ENCODE data around the gene SLC26A8. TPM values are rescaled to one million over a fixed set of nuclear protein-coding genes. Genes with fewer than 3 reads are reported as not detected.
A peak's percentile ranks its signal among the peaks of the same experiment; 100 is the strongest.

SLC26A8 gene
- total RNA-seq, 4 donors from 2014 or later: 0.07 TPM; not detected in 3

DNA sequence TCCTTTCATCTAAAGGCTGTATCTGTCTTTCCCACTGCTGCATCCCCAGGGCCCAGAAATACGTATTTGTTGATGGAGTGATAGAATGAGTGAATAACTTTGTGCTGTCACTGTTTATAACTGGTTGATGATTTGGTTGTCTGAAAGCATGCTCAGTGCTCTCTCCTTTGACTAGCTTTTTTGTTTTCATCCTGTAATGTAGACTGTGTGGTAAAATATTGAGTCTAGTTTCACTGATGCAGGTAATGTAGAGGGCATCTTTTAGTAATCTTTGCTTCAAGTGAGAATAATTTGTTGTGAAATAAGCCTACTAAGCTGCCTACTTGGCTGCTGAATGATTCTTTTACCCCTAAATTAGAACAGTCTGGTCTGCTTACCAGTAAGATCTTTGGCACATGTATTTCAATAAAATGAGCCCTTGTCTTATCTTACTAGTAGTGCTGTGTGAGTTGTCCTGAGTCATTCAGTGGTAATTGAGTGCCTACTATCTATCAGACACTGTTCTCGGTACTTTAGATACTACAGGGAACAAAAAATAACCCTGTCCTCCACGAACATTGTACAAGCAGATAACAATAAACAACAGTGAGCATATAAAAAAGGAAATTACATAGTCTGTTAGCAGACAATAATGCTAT is 43.1 kb upstream of the SLC26A8 start:
- Histone ChIP-seq H3K9me3 (no peaks in the 10 kb centered on the region), H3K4me3 (no peak overlapping the region), H3K4me1 (peaks cover 0 to 7% of the 10 kb centered on the region in 2 donors), H3K27ac (peak overlapping the region; percentile 35 to 55), H3K27me3 (no peaks in the 10 kb centered on the region), H3K36me3 (no peaks in the 10 kb centered on the region)
- no peak for DNase-seq
- intact Hi-C loops (cut with DNase I; ENCODE audit: low total_unique reads): no loop called here
- no peak for TF ChIP-seq POLR2A (IDR thresholded peaks at IDR 0.05)
- TF ChIP-seq, protein P1, sequence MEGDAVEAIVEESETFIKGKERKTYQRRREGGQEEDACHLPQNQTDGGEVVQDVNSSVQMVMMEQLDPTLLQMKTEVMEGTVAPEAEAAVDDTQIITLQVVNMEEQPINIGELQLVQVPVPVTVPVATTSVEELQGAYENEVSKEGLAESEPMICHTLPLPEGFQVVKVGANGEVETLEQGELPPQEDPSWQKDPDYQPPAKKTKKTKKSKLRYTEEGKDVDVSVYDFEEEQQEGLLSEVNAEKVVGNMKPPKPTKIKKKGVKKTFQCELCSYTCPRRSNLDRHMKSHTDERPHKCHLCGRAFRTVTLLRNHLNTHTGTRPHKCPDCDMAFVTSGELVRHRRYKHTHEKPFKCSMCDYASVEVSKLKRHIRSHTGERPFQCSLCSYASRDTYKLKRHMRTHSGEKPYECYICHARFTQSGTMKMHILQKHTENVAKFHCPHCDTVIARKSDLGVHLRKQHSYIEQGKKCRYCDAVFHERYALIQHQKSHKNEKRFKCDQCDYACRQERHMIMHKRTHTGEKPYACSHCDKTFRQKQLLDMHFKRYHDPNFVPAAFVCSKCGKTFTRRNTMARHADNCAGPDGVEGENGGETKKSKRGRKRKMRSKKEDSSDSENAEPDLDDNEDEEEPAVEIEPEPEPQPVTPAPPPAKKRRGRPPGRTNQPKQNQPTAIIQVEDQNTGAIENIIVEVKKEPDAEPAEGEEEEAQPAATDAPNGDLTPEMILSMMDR (IDR thresholded peaks at IDR 0.05): no peak

DNA sequence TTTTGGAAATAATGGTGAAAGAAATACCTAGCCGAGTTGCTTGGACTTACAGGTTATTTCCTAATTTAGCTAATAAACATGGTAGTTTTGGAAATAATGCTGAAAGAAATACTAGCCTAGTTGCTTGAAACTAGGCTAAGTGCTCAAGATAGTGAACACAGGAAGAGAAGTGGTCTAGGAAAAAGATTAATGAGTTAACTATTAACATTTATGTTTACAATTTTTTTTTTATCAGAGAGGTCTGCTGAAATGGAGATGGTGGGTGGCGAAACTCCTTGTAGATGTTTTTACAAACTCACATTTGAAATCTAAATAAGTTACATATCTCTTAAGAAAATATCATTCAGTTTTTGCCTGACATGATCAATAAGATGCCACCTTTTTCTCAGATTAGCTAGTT is 42.4 kb upstream of the SLC26A8 start:
- Histone ChIP-seq H3K4me1 (peaks cover 0 to 7% of the 10 kb centered on the region in 2 donors), H3K9me3 (no peaks in the 10 kb centered on the region), H3K27ac (peak overlapping the region; percentile 35 to 55), H3K4me3 (no peak overlapping the region), H3K27me3 (no peaks in the 10 kb centered on the region), H3K36me3 (no peaks in the 10 kb centered on the region)
- intact Hi-C loops (cut with DNase I; ENCODE audit: low total_unique reads): no loop called here
- TF ChIP-seq POLR2A (IDR thresholded peaks at IDR 0.05): no peak
- TF ChIP-seq, protein P1 (IDR thresholded peaks at IDR 0.05): no peak
- no peak for DNase-seq

DNA sequence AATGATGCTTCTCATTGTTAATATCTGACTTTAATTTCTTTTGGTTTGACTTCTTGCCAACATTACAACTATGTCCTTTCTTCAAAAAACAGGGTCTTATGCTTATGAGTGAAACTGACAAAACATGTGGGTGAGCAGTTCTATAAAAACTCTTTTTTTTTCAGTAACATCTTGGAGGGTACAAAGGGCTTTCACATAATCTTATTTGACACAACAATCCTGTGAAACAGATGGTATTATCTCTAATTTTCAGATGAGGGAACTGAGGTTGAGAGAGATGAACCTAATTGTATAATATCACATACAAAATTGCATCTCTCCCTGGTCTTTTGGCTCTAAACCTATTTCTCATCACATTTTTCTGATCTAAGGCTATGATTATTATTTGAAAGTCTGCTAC is 41.5 kb upstream of the SLC26A8 start:
- Histone ChIP-seq H3K36me3 (no peaks in the 10 kb centered on the region), H3K27ac (peak overlapping the region; percentile 5 to 29), H3K27me3 (no peaks in the 10 kb centered on the region), H3K4me3 (no peak overlapping the region), H3K9me3 (no peaks in the 10 kb centered on the region), H3K4me1 (peaks cover 0 to 7% of the 10 kb centered on the region in 2 donors)
- no peak for DNase-seq
- TF ChIP-seq, protein P1 (IDR thresholded peaks at IDR 0.05): no peak
- no peak for TF ChIP-seq POLR2A (IDR thresholded peaks at IDR 0.05)
- intact Hi-C loops (cut with DNase I; ENCODE audit: low total_unique reads): no loop called here

DNA sequence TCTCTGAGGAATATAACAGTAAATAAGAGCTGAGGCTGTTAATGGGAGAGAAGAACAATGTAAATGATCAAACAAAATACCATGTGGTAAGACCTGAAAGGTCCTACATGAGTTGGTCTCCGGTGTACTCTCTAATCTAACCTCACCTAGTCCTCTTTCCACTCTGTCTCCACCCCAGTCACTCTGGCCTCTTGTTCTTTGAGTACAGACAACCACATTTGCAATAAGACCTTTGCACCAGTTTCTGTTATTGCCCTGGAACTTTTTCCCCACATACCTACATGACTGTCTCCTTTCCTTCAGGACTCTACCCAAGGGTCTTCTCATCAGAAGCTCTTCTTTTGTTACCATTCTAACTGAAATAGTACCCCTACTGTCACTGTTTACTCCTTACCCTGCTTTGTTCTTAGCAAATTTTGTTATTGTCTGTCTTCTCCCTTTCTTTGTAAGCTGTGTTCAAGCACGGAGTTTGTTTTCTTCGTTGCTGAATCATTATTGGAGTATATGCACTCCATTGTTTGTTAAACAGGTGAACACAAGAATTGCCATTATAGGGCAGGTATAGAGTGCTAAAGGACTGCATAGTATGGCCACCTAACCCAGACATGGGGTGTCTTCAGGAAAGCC is 40.4 kb upstream of the SLC26A8 start:
- TF ChIP-seq, protein P1 (IDR thresholded peaks at IDR 0.05): no peak
- no peak for TF ChIP-seq POLR2A (IDR thresholded peaks at IDR 0.05)
- H3K4me3 ChIP-seq: no peak overlapping the region
- H3K9me3 ChIP-seq: no peaks in the 10 kb centered on the region
- intact Hi-C loops (cut with DNase I; ENCODE audit: low total_unique reads): no loop called here
- H3K36me3 ChIP-seq: no peaks in the 10 kb centered on the region
- peak overlapping the region; percentile 5 to 29 for H3K27ac ChIP-seq
- DNase-seq: no peak
- H3K27me3 ChIP-seq: no peaks in the 10 kb centered on the region
- H3K4me1 ChIP-seq: peaks cover 0 to 7% of the 10 kb centered on the region in 2 donors

DNA sequence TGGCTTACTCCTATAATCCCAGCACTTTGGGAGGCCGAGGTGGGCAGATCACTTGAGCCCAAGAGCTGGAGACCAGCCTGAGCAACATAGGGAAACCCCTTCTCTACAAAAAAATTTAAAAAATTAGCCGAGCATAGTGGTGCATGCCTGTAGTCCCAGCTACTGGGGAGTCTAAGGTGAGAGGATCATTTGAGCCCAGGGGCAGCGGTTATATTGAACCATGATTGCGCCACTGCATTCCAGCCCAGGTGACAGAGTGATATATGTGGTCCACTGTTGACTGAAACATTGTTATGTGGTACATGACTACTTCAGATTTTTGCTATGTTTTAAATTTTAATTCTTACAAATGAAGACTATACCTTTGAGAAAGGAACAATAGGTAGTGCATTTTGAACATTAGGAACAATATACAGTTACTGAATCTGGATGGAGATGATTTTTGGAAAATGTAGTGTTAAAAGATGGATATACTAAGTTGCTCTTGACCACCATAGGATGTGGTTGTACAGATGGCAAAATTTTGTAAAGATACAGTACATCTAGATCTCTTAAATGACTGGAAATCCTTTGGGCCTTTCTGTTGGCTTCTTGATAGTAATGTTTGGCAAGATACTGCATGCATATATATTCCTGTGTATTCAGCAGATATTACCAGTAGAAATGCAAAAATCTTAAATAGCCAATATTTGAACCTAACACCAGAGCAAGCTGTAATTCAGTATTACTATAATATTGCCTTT is 39.0 kb upstream of the SLC26A8 start:
- Histone ChIP-seq H3K4me3 (no peak overlapping the region), H3K27me3 (no peaks in the 10 kb centered on the region), H3K9me3 (no peaks in the 10 kb centered on the region), H3K36me3 (no peaks in the 10 kb centered on the region), H3K27ac (no peak overlapping the region), H3K4me1 (peaks cover 0 to 7% of the 10 kb centered on the region in 2 donors)
- no peak for DNase-seq
- TF ChIP-seq, protein P1 (IDR thresholded peaks at IDR 0.05): no peak
- TF ChIP-seq POLR2A (IDR thresholded peaks at IDR 0.05): no peak
- intact Hi-C loops (cut with DNase I; ENCODE audit: low total_unique reads): no loop called here
